T47D (cell line): ENCODE data around the gene FBXO48.
"Not testable (repeated sequence)": the region's sequence is repeated elsewhere in the genome, so short reads cannot be mapped to it uniquely, and the experiment has no call there.

Source experiments
- DNase-seq, 2 experiments: peaks; one replicate each; pipeline versions ENCODE4 v3.0.0 to v3.0.0-alpha.2; 2011 to 2012; ENCODE audit warnings: low read depth in 1 of 2, low spot score in 1 of 2
- JUND ChIP-seq: IDR thresholded peaks from 2 replicates; pipeline ENCODE4 v1.6.1; 2012; ENCODE audit warnings: low read depth
- in situ Hi-C: cut with HindIII; loops from 2 replicates; pipeline ENCODE4 v1.10.0; 2016; ENCODE audit warnings: low sequenced_read_pairs, low pct_unique_long_range_greater_than_20kb

The FBXO48 gene, protein sequence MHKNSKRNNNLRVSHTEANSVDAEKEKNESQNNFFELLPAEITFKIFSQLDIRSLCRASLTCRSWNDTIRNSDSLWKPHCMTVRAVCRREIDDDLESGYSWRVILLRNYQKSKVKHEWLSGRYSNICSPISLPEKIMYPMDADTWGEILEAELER

GRCh38 chr2:68467077-68467960, at the start of gene FBXO48, which contains the start of gene APLF:
Gene FBXO48 (minus strand): TSS chr2:68467294. CDS start chr2:68465145, 2,149 bp downstream.
Gene APLF (plus strand): TSS chr2:68467585. CDS start chr2:68467732, 147 bp downstream.
- DNase-seq, result peak; percentile 80 to 98
- in situ Hi-C loops, result no loop called here
- TF ChIP-seq JUND, result no peak

GRCh38 chr2:68516051-68516955, 49.2 kb upstream of the FBXO48 start:
- no peak for TF ChIP-seq JUND
- in situ Hi-C loops, result no loop called here
- DNase-seq, result no peak

DNA sequence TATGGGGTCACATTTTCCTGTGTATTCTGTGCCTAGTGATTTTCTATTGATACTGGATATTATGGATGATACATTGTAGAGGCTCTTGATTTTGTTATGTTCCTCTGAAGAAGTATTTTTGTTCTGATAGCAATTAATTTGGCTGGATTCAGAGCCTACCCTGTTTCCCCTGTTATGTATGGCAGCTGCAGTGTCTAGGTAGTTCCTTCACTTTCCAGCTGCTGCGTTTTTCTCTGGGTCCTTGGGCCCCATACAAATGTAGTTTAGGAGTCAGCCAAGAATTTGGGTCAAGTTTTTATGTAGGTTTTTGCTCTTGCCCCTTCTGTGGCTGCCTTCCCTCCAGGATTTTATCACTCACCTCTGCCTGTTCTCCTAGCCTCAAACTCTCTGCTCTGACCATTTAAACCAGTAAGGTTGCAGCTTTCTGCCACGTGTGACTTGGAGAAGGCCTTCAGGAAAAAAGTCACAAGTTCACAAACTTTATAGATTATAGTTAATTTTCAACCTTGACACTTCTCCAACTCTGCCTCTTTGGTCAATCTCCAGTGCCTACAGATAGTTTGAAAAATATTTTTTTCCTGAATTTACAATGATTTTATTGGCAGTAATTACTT, 47.3 kb upstream of the FBXO48 start:
- in situ Hi-C loops, result no loop called here
- DNase-seq, result no peak

DNA sequence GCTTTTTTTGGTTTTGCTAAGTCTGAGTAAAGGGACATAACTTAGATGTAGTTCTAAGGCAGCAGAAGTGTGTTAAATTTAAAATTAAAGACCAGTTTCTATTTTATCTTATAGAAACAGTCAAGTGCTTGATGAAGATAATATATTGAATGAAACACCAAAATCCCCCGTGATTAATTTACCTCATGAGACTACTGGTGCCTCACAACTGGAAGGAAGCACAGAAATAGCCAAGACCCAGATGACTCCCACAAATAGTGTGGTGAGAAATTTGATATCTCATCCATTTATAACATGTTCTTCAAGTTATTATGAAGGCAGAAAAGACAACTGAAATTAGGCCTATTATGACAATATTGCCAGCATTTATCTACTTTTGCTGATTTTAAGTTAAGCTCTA, 45.9 kb upstream of the FBXO48 start:
- no peak for TF ChIP-seq JUND
- no peak for DNase-seq
- in situ Hi-C loops, result no loop called here

More for the DNA sequence above, 47.3 kb upstream of the FBXO48 start:
- no peak for TF ChIP-seq JUND

DNA sequence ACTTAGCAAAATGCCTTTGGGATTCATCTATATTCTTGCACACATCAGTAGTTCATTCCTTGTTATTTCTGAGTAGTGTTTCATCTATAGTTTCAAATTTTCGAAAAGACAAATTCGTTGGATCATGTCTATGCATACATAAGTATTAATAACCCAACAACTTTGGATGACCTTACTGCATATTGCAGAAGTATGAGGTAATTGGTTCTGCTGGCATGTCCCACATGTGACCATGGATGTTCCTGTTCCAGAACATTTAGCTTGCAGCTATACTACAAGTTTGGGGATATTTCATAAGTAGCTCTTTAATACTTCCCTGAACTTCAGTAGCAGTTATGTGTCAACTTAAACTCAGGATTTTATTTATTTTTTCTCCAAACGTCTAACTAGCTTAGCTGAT, 45.2 kb upstream of the FBXO48 start:
- no peak for TF ChIP-seq JUND
- DNase-seq, result no peak
- in situ Hi-C loops, result no loop called here

- no peak for DNase-seq
- TF ChIP-seq JUND, result no peak
- in situ Hi-C loops, result no loop called here
Observed at GRCh38 chr2:68506170-68506569, 39.1 kb upstream of the FBXO48 start.

GRCh38 chr2:68505603-68506159, 38.6 kb upstream of the FBXO48 start:
- TF ChIP-seq JUND, result no peak
- in situ Hi-C loops, result no loop called here
- no peak for DNase-seq

DNA sequence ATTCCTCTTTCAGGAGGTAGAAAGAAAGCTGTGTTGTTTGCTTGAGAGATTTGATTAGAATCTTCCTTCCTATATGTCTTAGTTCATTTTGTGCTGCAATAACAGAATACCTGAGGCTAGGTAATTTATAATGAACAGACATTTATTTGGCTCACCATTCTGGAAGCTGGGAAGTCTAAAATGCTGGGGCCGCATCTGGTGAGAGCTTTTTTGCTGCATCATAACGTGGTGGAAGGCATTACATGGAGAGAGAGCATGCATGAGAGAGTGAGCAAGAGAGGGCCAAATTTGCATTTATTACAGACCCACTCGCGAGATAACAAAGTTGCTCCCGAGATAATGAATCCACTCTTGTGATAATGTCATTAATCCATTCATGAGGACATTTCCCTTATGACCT, 34.7 kb upstream of the FBXO48 start:
- in situ Hi-C loops, result no loop called here
- DNase-seq, result no peak
- TF ChIP-seq JUND, result no peak

DNA sequence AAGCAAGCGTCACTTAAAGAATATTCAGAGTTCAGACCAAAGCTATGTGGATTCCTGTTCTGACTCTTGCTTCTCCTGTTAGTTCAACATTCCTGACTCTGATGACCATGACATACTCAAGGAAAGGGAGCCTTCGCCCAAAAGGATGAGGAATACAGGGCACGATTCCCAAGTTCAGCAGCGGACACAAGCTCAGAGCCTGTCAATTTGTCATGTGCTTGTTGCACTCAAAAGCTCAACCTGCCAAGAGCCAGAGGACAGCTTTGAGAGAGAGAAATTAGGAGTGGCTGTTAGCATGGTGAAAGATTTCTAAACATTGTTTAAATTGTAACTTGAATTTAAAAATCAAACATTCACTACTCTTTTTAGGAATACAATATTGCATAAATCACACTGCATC, 33.6 kb upstream of the FBXO48 start:
- no peak for DNase-seq
- no peak for TF ChIP-seq JUND
- in situ Hi-C loops, result no loop called here

- in situ Hi-C loops, result no loop called here
- no peak for TF ChIP-seq JUND
- DNase-seq, result no peak
Observed at GRCh38 chr2:68499133-68499532, 32.0 kb upstream of the FBXO48 start.

- in situ Hi-C loops, result no loop called here
- no peak for DNase-seq
- TF ChIP-seq JUND, result no peak
Observed at GRCh38 chr2:68491582-68491981, 24.5 kb upstream of the FBXO48 start.

DNA sequence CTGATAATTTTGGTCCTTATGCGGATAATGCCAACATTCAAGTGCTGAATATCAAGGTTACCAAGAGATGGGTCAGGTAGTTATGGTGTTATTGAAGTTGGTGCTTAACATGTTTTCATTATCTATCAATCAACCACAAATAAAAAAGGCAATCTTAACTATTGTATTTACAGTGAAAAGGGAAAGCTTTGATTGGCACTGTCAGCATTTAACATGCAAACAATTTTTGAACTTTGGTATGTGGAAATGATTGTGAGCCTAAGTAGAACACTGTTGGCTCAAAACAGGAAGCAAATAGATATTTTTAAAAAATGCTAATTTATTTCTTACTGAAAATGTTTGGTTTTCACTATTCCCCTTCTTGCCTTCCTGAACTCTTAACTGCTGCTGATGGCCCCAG, 22.2 kb upstream of the FBXO48 start:
- TF ChIP-seq JUND, result no peak
- in situ Hi-C loops, result no loop called here
- no peak for DNase-seq

DNA sequence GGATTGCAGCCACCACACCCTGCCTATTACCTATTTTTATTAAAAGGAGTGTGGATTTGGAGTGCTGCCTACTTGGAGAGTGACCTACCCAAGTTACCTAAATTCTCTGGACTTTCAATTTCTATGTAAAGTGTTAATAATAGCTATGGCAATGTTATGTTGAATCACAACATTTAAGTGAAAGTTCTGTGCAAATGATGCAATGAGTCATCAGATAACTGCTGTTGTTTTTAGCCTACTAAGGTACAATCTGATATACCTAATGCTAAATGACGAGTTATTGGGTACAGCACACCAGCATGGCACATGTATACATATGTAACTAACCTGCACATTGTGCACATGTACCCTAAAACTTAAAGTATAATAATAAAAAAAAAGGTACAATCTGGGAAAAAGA, 21.5 kb upstream of the FBXO48 start:
- in situ Hi-C loops, DNase-seq: not testable (repeated sequence)
